Measurements from ENCODE around the gene AMBRA1. TPM values are rescaled to one million over a fixed set of nuclear protein-coding genes. Genes with fewer than 3 reads are reported as not detected.

AMBRA1 gene
- total and polyA plus RNA-seq, 8 donors = 6.8 to 18.7 (median 11.1) TPM

GRCh38 chr11:46392421-46393230 lies 201.2 kb downstream of the AMBRA1 start:
- no peak overlapping the region for H3K27ac ChIP-seq
- DNase-seq (peak; percentile 82 to 96 (median 90)), ATAC-seq (peak; percentile 88 to 93 (median 92)), FAIRE-seq (no peak)
- peaks cover 0 to 19% (median 3%) of the 10 kb centered on the region in 4 donors for H3K27me3 ChIP-seq
- peaks cover 0 to 9% (median 0%) of the 10 kb centered on the region in 3 donors for H3K36me3 ChIP-seq
- H3K9me3 ChIP-seq = no peaks in the 10 kb centered on the region
- peak overlapping the region; percentile 23 to 57 (median 32) for H3K4me3 ChIP-seq
- intact Hi-C loops (cut with DNase I) = no loop called here
- peaks cover 0 to 9% (median 6%) of the 10 kb centered on the region in 3 donors for H3K4me1 ChIP-seq
- TF ChIP-seq CTCF (IDR thresholded peaks at IDR 0.05) = no peak
- WGBS, 2 donors = 2 to 3% methylated on average over 61 to 71 of the region's 71 CpGs

- 1% methylated on average over 81 to 123 of the region's 123 CpGs for WGBS, 2 donors
- H3K27ac ChIP-seq = no peak within 1 kb of the TSS
- FAIRE-seq = no peak
- peak in 4 of 6 donors; percentile 33 to 81 (median 68) for DNase-seq
- intact Hi-C loops (cut with DNase I) = no loop called here
- peaks cover 0 to 1% (median 0%) of the 10 kb centered on the region in 3 donors for H3K36me3 ChIP-seq
- peak in 2 of 4 donors; percentile 10 to 11 for TF ChIP-seq CTCF (IDR thresholded peaks at IDR 0.05)
- H3K4me1 ChIP-seq = peaks cover 0 to 9% (median 6%) of the 10 kb centered on the region in 3 donors
- H3K4me3 ChIP-seq = peak within 1 kb of the TSS; percentile 23 to 57 (median 32)
- no peaks in the 10 kb centered on the region for H3K9me3 ChIP-seq
- peaks cover 0 to 26% (median 3%) of the 10 kb centered on the region in 4 donors for H3K27me3 ChIP-seq
- peak; percentile 8 to 38 (median 24) for ATAC-seq
These were observed 202.0 kb downstream of the AMBRA1 start, which contains the start of gene CHRM4 for GRCh38 chr11:46391578-46392420. TSS of gene CHRM4 (minus strand) at chr11:46391776. CDS start at chr11:46386557, 5,219 bp downstream.

- Histone ChIP-seq H3K36me3 (no peaks in the 10 kb centered on the region), H3K27ac (no peak overlapping the region), H3K9me3 (no peaks in the 10 kb centered on the region), H3K4me1 (peaks cover 0 to 9% (median 6%) of the 10 kb centered on the region in 3 donors), H3K27me3 (peaks cover 0 to 26% (median 3%) of the 10 kb centered on the region in 4 donors), H3K4me3 (peak overlapping the region in 2 of 4 donors; percentile 39 to 57)
- intact Hi-C loops (cut with DNase I) = no loop called here
- DNase-seq (peak in 1 of 6 donors; percentile 10), ATAC-seq (no peak), FAIRE-seq (no peak)
- no peak for TF ChIP-seq CTCF (IDR thresholded peaks at IDR 0.05)
- WGBS, 2 donors = 1 to 4% methylated on average over 12 to 31 of the region's 31 CpGs
These were observed 202.6 kb downstream of the AMBRA1 start for GRCh38 chr11:46391186-46391577.

- Histone ChIP-seq H3K27me3 (peaks cover 0 to 26% (median 3%) of the 10 kb centered on the region in 4 donors), H3K4me1 (peaks cover 0 to 9% (median 6%) of the 10 kb centered on the region in 3 donors), H3K9me3 (no peaks in the 10 kb centered on the region), H3K4me3 (no peak overlapping the region), H3K36me3 (no peaks in the 10 kb centered on the region), H3K27ac (no peak overlapping the region)
- intact Hi-C loops (cut with DNase I) = no loop called here
- FAIRE-seq = no peak
- DNase-seq = peak in 2 of 6 donors; percentile 13 to 79
- no peak for TF ChIP-seq CTCF (IDR thresholded peaks at IDR 0.05)
- WGBS, 2 donors = 11 to 12% methylated on average over 45 to 49 of the region's 49 CpGs
- no peak for ATAC-seq
These were observed 203.3 kb downstream of the AMBRA1 start for GRCh38 chr11:46390331-46391171.

Data from pancreas (tissue), 10 donors.